Adrenal gland (tissue), 5 donors: ENCODE results near the gene LRP1B.

Experiments
- CTCF ChIP-seq, 6 experiments: fragments of 450-650 bp in 4 of 6; fragments of 200-600 bp in 2 of 6; sonication (generic) in 1 of 6; IDR thresholded peaks; 1 replicate in 5 of 6; 2 replicates in 1 of 6; pipeline versions ENCODE4 v1.5.1 to v1.8.0; 2016 to 2021; ENCODE audit warnings: antibody characterized with exemption in 6 of 6, mild to moderate bottlenecking in 2 of 6, moderate library complexity in 1 of 6
- POLR2A ChIP-seq, 2 donors: fragments of 450-650 bp; IDR thresholded peaks; one replicate each; pipeline ENCODE4 v1.6.1; 2017; ENCODE audit warnings: antibody characterized with exemption in 2 of 2, mild to moderate bottlenecking in 2 of 2, moderate library complexity in 1 of 2
- donor health status: DM: no; HTN: no; CAD: no.

DNA sequence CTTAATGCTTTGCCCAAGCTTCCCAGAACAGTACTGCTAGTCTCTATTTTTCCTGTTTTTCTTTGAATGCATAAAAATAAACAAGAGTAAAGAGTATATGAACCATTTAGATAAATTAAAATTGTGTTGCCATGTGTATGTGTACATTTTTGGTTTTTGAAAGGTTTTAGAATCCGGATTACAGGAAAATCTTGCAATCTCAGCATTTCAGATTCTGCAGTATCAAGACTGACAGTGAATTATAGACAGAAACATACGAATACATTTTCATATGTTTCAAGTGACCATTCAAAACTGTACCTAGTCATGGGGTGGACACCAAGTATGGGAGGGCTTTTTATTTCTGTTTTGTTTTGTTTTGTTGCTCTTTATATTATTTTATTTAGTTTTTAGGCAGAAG, 604.1 kb downstream of the LRP1B start:
- TF ChIP-seq CTCF (IDR thresholded peaks at IDR 0.05): no peak
- TF ChIP-seq POLR2A (IDR thresholded peaks at IDR 0.05): no peak
